HG02885 (cell line): Measurements from ENCODE around the gene DNER.
"Not testable (repeated sequence)": the region's sequence is repeated elsewhere in the genome, so short reads cannot be mapped to it uniquely, and the experiment has no call there.

ENCODE experiments used
- ATAC-seq: cut with Tn5 transposase; IDR thresholded peaks from one replicate; pipeline ENCODE4 v1.9.1; 2021; ENCODE audit warnings: mild to moderate bottlenecking; ENCODE audit not compliant: unreplicated experiment, poor library complexity

Gene DNER

GRCh38 chr2:229714080-229714735 lies at the start of gene DNER:
Gene DNER (minus strand): TSS chr2:229714555. CDS start chr2:229714423, 132 bp downstream.
- ATAC-seq = peak; percentile 80

- ATAC-seq = no peak
These were observed 47.3 kb upstream of the DNER start for GRCh38 chr2:229761663-229762062.

GRCh38 chr2:229757462-229757861 lies 43.1 kb upstream of the DNER start:
- not testable (repeated sequence) for ATAC-seq

GRCh38 chr2:229752970-229753729 lies 38.8 kb upstream of the DNER start:
- no peak for ATAC-seq

GRCh38 chr2:229749779-229750178 lies 35.4 kb upstream of the DNER start:
- no peak for ATAC-seq

GRCh38 chr2:229748950-229749349 lies 34.6 kb upstream of the DNER start:
- no peak for ATAC-seq

- ATAC-seq = not testable (repeated sequence)
These were observed 28.3 kb upstream of the DNER start for GRCh38 chr2:229742691-229743090.

GRCh38 chr2:229740279-229740678 lies 25.9 kb upstream of the DNER start:
- ATAC-seq = no peak

- ATAC-seq = no peak
These were observed 23.8 kb upstream of the DNER start for GRCh38 chr2:229738024-229738625.

GRCh38 chr2:229734410-229734809 lies 20.1 kb upstream of the DNER start:
- no peak for ATAC-seq

- no peak for ATAC-seq
These were observed 19.4 kb upstream of the DNER start for GRCh38 chr2:229733611-229734245.

GRCh38 chr2:229732897-229733296 lies 18.5 kb upstream of the DNER start:
- ATAC-seq = no peak

- ATAC-seq = no peak
These were observed 17.6 kb upstream of the DNER start for GRCh38 chr2:229731916-229732315.

- no peak for ATAC-seq
These were observed 17.0 kb upstream of the DNER start for GRCh38 chr2:229731363-229731762.

- ATAC-seq = no peak
These were observed 14.0 kb upstream of the DNER start for GRCh38 chr2:229728370-229728769.

- ATAC-seq = no peak
These were observed 12.3 kb upstream of the DNER start for GRCh38 chr2:229726643-229727042.

GRCh38 chr2:229725716-229726574 lies 11.6 kb upstream of the DNER start:
- ATAC-seq = no peak

- not testable (repeated sequence) for ATAC-seq
These were observed 8.8 kb upstream of the DNER start for GRCh38 chr2:229723192-229723591.

GRCh38 chr2:229719926-229720647 lies 5.7 kb upstream of the DNER start:
- ATAC-seq = no peak
